ENCODE measurements around the gene AIG1. TPM values are rescaled to one million over a fixed set of nuclear protein-coding genes. Genes with fewer than 3 reads are reported as not detected.
"Not testable (repeated sequence)": the region's sequence is repeated elsewhere in the genome, so short reads cannot be mapped to it uniquely, and the experiment has no call there.

AIG1 gene
- total and polyA plus RNA-seq, 7 experiments from 2014 or later: 6.8 to 21.8 (median 10.5) TPM

DNA sequence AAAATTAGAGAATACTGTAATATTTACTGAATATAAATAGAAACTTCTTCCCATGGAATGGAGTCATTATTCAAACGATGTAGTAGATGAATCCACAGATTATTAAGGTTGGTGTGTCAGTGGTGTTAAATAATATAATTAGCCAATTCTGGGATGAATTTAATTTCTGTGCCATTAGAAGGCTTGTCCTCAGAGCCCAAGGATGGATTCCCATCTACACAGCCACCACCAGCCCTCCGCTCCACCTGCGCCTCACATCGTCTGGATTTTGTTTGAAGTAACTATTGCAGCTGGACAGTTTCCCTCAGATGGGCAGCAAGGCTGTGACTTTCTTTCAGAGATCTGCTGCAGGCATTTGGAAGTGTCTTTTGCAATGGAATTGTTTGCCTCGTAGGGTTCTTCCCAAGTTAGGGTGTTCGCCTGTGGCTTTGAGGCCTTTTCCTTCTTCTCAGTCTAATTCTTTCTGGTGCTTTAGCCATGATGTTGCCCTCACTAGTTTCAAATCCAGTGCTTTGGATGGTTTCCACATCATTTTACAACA is 104.7 kb downstream of the AIG1 start:
- Mint-ChIP-seq H3K9me3 (no peaks in the 10 kb centered on the region), H3K4me1 (no peaks in the 10 kb centered on the region), H3K36me3 (peaks cover 0 to 22% (median 14%) of the 10 kb centered on the region in 5 donors), H3K4me3 (no peak overlapping the region), H3K27ac (no peak overlapping the region), H3K27me3 (no peaks in the 10 kb centered on the region)
- no peak for DNase-seq
- ChIA-PET CTCF (no interaction called here), POLR2A (no interaction called here)
- H3K4me1 ChIP-seq (ENCODE audit: control insufficient read depth in 2 of 2, insufficient read depth in 2 of 2, low read length in 2 of 2): no peaks in the 10 kb centered on the region
- H3K27ac ChIP-seq (ENCODE audit: low read depth, low read length): no peak overlapping the region
- H3K9me3 ChIP-seq (ENCODE audit: control insufficient read depth in 2 of 3, low read length in 3 of 3): no peaks in the 10 kb centered on the region
- ATAC-seq: no peak
- intact Hi-C loops (cut with micrococcal nuclease): no loop called here
- no peaks in the 10 kb centered on the region for H3K27me3 ChIP-seq (ENCODE audit: control insufficient read depth in 2 of 2, insufficient read depth in 2 of 2, low read length in 2 of 2)
- no peak overlapping the region for H3K4me3 ChIP-seq (ENCODE audit: low read length)
- H3K36me3 ChIP-seq (ENCODE audit: control insufficient read depth in 2 of 3, insufficient read depth in 3 of 3, low read length in 3 of 3): no peaks in the 10 kb centered on the region

DNA sequence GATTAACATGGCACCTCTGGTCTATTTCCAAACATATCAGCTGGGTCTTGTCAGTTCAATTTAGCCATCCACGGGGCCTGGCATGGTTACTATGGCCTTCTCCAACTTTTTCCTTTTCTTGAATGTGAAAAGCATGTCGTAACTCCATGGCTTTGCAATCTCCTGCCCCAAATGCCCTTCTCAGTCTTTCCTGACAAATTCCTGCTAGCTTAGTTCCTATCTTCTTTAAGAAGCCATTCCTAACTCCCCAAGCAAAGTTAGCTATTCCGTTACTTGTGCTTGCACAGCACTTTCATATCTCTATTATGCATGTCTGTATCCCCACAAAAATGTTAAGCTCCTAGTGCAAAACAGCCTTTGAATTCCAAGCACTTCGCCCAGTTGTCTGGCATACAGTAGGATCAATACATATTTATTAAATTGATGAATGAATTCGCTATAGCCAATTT is 105.6 kb downstream of the AIG1 start:
- no peaks in the 10 kb centered on the region for H3K9me3 ChIP-seq (ENCODE audit: control insufficient read depth in 2 of 3, low read length in 3 of 3)
- no peaks in the 10 kb centered on the region for H3K4me1 Mint-ChIP-seq
- H3K4me3 Mint-ChIP-seq: no peak overlapping the region
- H3K4me1 ChIP-seq (ENCODE audit: control insufficient read depth in 2 of 2, insufficient read depth in 2 of 2, low read length in 2 of 2): no peaks in the 10 kb centered on the region
- H3K27me3 ChIP-seq (ENCODE audit: control insufficient read depth in 2 of 2, insufficient read depth in 2 of 2, low read length in 2 of 2): no peaks in the 10 kb centered on the region
- ChIA-PET CTCF (no interaction called here), POLR2A (no interaction called here)
- no peaks in the 10 kb centered on the region for H3K27me3 Mint-ChIP-seq
- no peak for DNase-seq
- intact Hi-C loops (cut with micrococcal nuclease): no loop called here
- no peak for ATAC-seq
- H3K4me3 ChIP-seq (ENCODE audit: low read length): no peak overlapping the region
- no peak overlapping the region for H3K27ac ChIP-seq (ENCODE audit: low read depth, low read length)
- no peaks in the 10 kb centered on the region for H3K36me3 ChIP-seq (ENCODE audit: control insufficient read depth in 2 of 3, insufficient read depth in 3 of 3, low read length in 3 of 3)
- H3K27ac Mint-ChIP-seq: no peak overlapping the region
- H3K36me3 Mint-ChIP-seq: peaks cover 0 to 30% (median 19%) of the 10 kb centered on the region in 5 donors
- no peaks in the 10 kb centered on the region for H3K9me3 Mint-ChIP-seq

DNA sequence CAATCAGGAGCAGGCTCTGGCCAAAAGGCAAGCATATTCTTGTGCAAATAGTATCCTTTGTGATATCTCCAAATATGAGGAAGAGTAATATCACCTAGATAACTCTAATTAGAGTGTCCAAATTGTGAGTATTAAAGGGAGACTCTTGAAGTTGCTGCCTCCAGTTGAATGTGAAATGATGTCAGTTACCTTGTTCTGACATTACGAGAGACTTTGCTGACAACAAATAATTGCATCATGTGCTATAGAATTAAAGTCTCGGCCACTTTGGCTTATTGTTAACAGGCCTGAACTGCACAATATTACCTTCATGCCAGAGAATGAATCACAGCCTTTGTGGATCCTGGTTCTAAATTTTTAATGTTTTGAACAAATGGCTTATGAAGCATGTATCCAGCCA is 106.5 kb downstream of the AIG1 start:
- peaks cover 0 to 5% (median 0%) of the 10 kb centered on the region in 11 donors for H3K9me3 Mint-ChIP-seq
- peaks cover 5 to 38% (median 28%) of the 10 kb centered on the region in 5 donors for H3K36me3 Mint-ChIP-seq
- Histone ChIP-seq H3K36me3 (ENCODE audit: control insufficient read depth in 2 of 3, insufficient read depth in 3 of 3, low read length in 3 of 3) (no peaks in the 10 kb centered on the region), H3K4me3 (ENCODE audit: low read length) (no peak overlapping the region), H3K27me3 (ENCODE audit: control insufficient read depth in 2 of 2, insufficient read depth in 2 of 2, low read length in 2 of 2) (no peaks in the 10 kb centered on the region), H3K27ac (ENCODE audit: low read depth, low read length) (no peak overlapping the region), H3K9me3 (ENCODE audit: control insufficient read depth in 2 of 3, low read length in 3 of 3) (no peaks in the 10 kb centered on the region), H3K4me1 (ENCODE audit: control insufficient read depth in 2 of 2, insufficient read depth in 2 of 2, low read length in 2 of 2) (no peaks in the 10 kb centered on the region)
- CTCF ChIA-PET: no interaction called here
- H3K4me3 Mint-ChIP-seq: no peak overlapping the region
- no peak overlapping the region for H3K27ac Mint-ChIP-seq
- DNase-seq: no peak
- H3K27me3 Mint-ChIP-seq: no peaks in the 10 kb centered on the region
- intact Hi-C loops (cut with micrococcal nuclease): no loop called here
- no peak for ATAC-seq
- POLR2A ChIA-PET: no interaction called here
- H3K4me1 Mint-ChIP-seq: no peaks in the 10 kb centered on the region

DNA sequence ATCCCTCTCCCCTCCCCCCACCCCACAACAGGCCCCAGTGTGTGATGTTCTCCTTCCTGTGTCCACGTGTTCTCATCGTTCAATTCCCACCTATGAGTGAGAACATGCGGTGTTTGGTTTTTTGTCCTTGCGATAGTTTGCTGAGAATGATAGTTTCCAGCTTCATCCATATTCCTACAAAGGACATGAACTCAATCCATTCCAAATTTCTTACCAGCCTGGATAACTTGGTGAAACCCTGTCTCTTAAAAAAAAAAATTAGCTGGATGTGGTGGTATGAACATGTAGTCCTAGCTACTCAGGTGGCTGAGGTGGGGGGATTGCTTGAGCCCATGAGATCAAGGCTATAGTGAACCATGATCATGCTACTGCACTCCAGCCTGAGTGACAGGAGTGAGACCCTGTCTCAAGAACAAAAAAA is 107.7 kb downstream of the AIG1 start:
- DNase-seq; intact Hi-C loops (cut with micrococcal nuclease); CTCF ChIA-PET; H3K4me1 ChIP-seq (ENCODE audit: control insufficient read depth in 2 of 2, insufficient read depth in 2 of 2, low read length in 2 of 2); H3K36me3 ChIP-seq (ENCODE audit: control insufficient read depth in 2 of 3, insufficient read depth in 3 of 3, low read length in 3 of 3); H3K4me3 Mint-ChIP-seq; H3K9me3 ChIP-seq (ENCODE audit: control insufficient read depth in 2 of 3, low read length in 3 of 3); H3K27ac ChIP-seq (ENCODE audit: low read depth, low read length); H3K27me3 Mint-ChIP-seq; H3K4me1 Mint-ChIP-seq; ATAC-seq; H3K4me3 ChIP-seq (ENCODE audit: low read length); POLR2A ChIA-PET; H3K27me3 ChIP-seq (ENCODE audit: control insufficient read depth in 2 of 2, insufficient read depth in 2 of 2, low read length in 2 of 2): not testable (repeated sequence)
- Mint-ChIP-seq H3K36me3 (peaks cover 9 to 49% (median 38%) of the 10 kb centered on the region in 5 donors), H3K9me3 (peaks cover 0 to 14% (median 4%) of the 10 kb centered on the region in 11 donors), H3K27ac (peak overlapping the region in 1 of 9 donors; percentile 51)

DNA sequence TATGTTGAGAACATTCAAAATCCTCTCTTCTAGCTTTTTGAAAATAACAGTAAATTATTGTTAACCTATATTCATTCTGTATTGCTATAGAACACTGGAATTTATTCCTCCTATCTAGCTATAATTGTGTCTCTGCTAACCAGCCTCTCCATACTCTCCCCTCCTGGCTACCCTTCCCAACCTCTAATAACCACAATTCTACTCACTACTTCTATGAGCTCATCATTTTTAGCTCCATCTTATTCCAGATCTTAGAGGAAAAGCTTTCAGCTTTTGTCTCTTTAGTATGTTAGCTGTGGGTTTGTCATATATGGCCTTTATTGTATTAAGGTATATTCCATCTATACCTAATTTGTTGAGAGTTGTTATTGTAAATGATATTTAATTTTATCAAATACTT is 108.8 kb downstream of the AIG1 start:
- DNase-seq (no peak), ATAC-seq (no peak)
- POLR2A ChIA-PET: no interaction called here
- Mint-ChIP-seq H3K27ac (no peak overlapping the region), H3K4me3 (no peak overlapping the region), H3K36me3 (peaks cover 10 to 51% (median 46%) of the 10 kb centered on the region in 5 donors), H3K27me3 (no peaks in the 10 kb centered on the region), H3K9me3 (peaks cover 1 to 21% (median 9%) of the 10 kb centered on the region in 11 donors), H3K4me1 (no peaks in the 10 kb centered on the region)
- Histone ChIP-seq H3K27ac (ENCODE audit: low read depth, low read length) (no peak overlapping the region), H3K4me1 (ENCODE audit: control insufficient read depth in 2 of 2, insufficient read depth in 2 of 2, low read length in 2 of 2) (no peaks in the 10 kb centered on the region), H3K27me3 (ENCODE audit: control insufficient read depth in 2 of 2, insufficient read depth in 2 of 2, low read length in 2 of 2) (no peaks in the 10 kb centered on the region), H3K4me3 (ENCODE audit: low read length) (no peak overlapping the region), H3K36me3 (ENCODE audit: control insufficient read depth in 2 of 3, insufficient read depth in 3 of 3, low read length in 3 of 3) (no peaks in the 10 kb centered on the region), H3K9me3 (ENCODE audit: control insufficient read depth in 2 of 3, low read length in 3 of 3) (no peaks in the 10 kb centered on the region)
- intact Hi-C loops (cut with micrococcal nuclease): no loop called here
- CTCF ChIA-PET: interaction anchor here (0.6 to 0.7 kb wide), 3 partner anchors 109 to 600 kb away, joined by 3 to 4 read pairs (median 3); no protein-coding TSS in a partner anchor

DNA sequence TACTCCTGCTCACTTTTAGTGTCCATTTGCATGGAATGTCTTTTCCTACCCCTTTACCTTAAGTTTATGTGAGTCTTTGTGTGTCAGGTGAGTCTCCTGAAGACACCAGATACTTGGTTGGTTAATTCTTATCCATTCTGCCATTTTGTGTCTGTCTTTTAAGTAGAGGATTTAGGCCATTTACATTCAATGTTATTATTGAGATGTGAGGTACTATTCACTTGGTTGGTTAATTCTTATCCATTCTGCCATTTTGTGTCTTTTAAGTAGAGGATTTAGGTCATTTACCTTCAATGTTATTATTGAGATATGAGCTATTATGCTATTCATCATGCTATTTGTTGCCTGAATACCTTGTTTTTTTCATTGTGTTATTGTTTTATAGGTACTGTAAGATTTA is 113.8 kb downstream of the AIG1 start:
- intact Hi-C loops (cut with micrococcal nuclease): no loop called here
- no peaks in the 10 kb centered on the region for H3K9me3 ChIP-seq (ENCODE audit: control insufficient read depth in 2 of 3, low read length in 3 of 3)
- ATAC-seq: no peak
- ChIA-PET CTCF (no interaction called here), POLR2A (interaction anchor here (0.5 to 0.7 kb wide), 2 partner anchors 344 to 1397 kb away, joined by 3 read pairs; no protein-coding TSS in a partner anchor)
- no peaks in the 10 kb centered on the region for H3K27me3 ChIP-seq (ENCODE audit: control insufficient read depth in 2 of 2, insufficient read depth in 2 of 2, low read length in 2 of 2)
- Mint-ChIP-seq H3K4me3 (no peak overlapping the region), H3K4me1 (no peaks in the 10 kb centered on the region), H3K27me3 (no peaks in the 10 kb centered on the region), H3K9me3 (peaks cover 8 to 47% (median 22%) of the 10 kb centered on the region in 11 donors), H3K27ac (no peak overlapping the region), H3K36me3 (peaks cover 19 to 82% (median 73%) of the 10 kb centered on the region in 5 donors)
- H3K4me3 ChIP-seq (ENCODE audit: low read length): no peak overlapping the region
- no peaks in the 10 kb centered on the region for H3K4me1 ChIP-seq (ENCODE audit: control insufficient read depth in 2 of 2, insufficient read depth in 2 of 2, low read length in 2 of 2)
- no peak for DNase-seq
- H3K36me3 ChIP-seq (ENCODE audit: control insufficient read depth in 2 of 3, insufficient read depth in 3 of 3, low read length in 3 of 3): no peaks in the 10 kb centered on the region
- no peak overlapping the region for H3K27ac ChIP-seq (ENCODE audit: low read depth, low read length)

DNA sequence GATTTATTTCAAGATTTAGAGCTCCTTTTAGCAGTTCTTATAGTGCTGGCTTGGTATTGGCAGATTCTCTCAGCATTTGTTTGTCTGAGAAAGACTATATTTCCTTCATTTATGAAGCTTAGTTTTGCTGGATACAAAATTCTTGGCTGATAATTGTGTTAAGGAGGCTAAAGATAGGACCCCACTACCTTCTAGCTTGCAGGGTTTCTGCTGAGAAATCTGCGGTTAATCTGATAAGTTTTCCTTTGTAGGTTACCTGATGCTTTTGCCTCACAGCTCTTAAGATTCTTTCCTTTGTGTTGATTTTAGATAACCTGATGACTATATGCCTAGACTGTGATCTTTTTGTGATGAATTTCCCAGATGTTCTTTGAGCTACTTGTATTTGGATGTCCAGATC is 114.3 kb downstream of the AIG1 start:
- Histone ChIP-seq H3K36me3 (ENCODE audit: control insufficient read depth in 2 of 3, insufficient read depth in 3 of 3, low read length in 3 of 3) (no peaks in the 10 kb centered on the region), H3K27me3 (ENCODE audit: control insufficient read depth in 2 of 2, insufficient read depth in 2 of 2, low read length in 2 of 2) (no peaks in the 10 kb centered on the region), H3K9me3 (ENCODE audit: control insufficient read depth in 2 of 3, low read length in 3 of 3) (no peaks in the 10 kb centered on the region), H3K4me3 (ENCODE audit: low read length) (no peak overlapping the region), H3K27ac (ENCODE audit: low read depth, low read length) (no peak overlapping the region), H3K4me1 (ENCODE audit: control insufficient read depth in 2 of 2, insufficient read depth in 2 of 2, low read length in 2 of 2) (no peaks in the 10 kb centered on the region)
- CTCF ChIA-PET: no interaction called here
- H3K4me1 Mint-ChIP-seq: no peaks in the 10 kb centered on the region
- intact Hi-C loops (cut with micrococcal nuclease): no loop called here
- no peak for DNase-seq
- no peak overlapping the region for H3K4me3 Mint-ChIP-seq
- peaks cover 8 to 47% (median 22%) of the 10 kb centered on the region in 11 donors for H3K9me3 Mint-ChIP-seq
- no peak overlapping the region for H3K27ac Mint-ChIP-seq
- POLR2A ChIA-PET: interaction anchor here (0.7 kb wide), 1 partner anchor 344 kb away, joined by 3 read pairs; no protein-coding TSS in a partner anchor
- no peaks in the 10 kb centered on the region for H3K27me3 Mint-ChIP-seq
- no peak for ATAC-seq
- peaks cover 19 to 84% (median 72%) of the 10 kb centered on the region in 5 donors for H3K36me3 Mint-ChIP-seq

Data from naive thymus-derived CD4-positive, alpha-beta T cell (primary cell).